ENCODE results near the gene ZBTB37.

- TF ChIP-seq MAZ (IDR thresholded peaks at IDR 0.05; ENCODE audit: borderline replicate concordance, low read depth, low read length) (no peak; the same call in 1 of the 2 replicates), MAFK (IDR thresholded peaks at IDR 0.05; ENCODE audit: low read depth, low read length) (peak; percentile 32; the same call in 1 of the 2 replicates), POLR2A (IDR thresholded peaks at IDR 0.05; ENCODE audit: low read depth, low read length) (peak; percentile 86; the same call in 1 of the 2 replicates), SMC3 (IDR thresholded peaks at IDR 0.05; ENCODE audit: low read depth, low read length) (no peak), ELK1 (IDR thresholded peaks at IDR 0.05; ENCODE audit: borderline replicate concordance, low read depth, low read length) (no peak), CHD1 (IDR thresholded peaks at IDR 0.05; ENCODE audit: low read depth, low read length) (no peak), USF2 (IDR thresholded peaks at IDR 0.05; ENCODE audit: low read depth, low read length) (no peak), CEBPB (IDR thresholded peaks at IDR 0.05; ENCODE audit: low read depth, low read length) (peak; percentile 90), RAD21 (IDR thresholded peaks at IDR 0.05; ENCODE audit: low read length) (no peak)
- TF ChIP-seq, protein P1, sequence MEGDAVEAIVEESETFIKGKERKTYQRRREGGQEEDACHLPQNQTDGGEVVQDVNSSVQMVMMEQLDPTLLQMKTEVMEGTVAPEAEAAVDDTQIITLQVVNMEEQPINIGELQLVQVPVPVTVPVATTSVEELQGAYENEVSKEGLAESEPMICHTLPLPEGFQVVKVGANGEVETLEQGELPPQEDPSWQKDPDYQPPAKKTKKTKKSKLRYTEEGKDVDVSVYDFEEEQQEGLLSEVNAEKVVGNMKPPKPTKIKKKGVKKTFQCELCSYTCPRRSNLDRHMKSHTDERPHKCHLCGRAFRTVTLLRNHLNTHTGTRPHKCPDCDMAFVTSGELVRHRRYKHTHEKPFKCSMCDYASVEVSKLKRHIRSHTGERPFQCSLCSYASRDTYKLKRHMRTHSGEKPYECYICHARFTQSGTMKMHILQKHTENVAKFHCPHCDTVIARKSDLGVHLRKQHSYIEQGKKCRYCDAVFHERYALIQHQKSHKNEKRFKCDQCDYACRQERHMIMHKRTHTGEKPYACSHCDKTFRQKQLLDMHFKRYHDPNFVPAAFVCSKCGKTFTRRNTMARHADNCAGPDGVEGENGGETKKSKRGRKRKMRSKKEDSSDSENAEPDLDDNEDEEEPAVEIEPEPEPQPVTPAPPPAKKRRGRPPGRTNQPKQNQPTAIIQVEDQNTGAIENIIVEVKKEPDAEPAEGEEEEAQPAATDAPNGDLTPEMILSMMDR (conservative IDR thresholded peaks at IDR 0.05; ENCODE audit: low read depth, low read length): no peak
Observed at GRCh38 chr1:173824315-173825081, 43.7 kb upstream of the ZBTB37 start, which contains the start of the genes CENPL and DARS2.

Measured in IMR-90 (cell line).